GM18858 (cell line): Measurements from ENCODE around the gene MTHFD1L.
"Not testable (repeated sequence)": the region's sequence is repeated elsewhere in the genome, so short reads cannot be mapped to it uniquely, and the experiment has no call there.

Source experiments
- ATAC-seq: cut with Tn5 transposase; IDR thresholded peaks from one replicate; pipeline ENCODE4 v1.9.1; 2021; ENCODE audit not compliant: unreplicated experiment

The MTHFD1L gene

DNA sequence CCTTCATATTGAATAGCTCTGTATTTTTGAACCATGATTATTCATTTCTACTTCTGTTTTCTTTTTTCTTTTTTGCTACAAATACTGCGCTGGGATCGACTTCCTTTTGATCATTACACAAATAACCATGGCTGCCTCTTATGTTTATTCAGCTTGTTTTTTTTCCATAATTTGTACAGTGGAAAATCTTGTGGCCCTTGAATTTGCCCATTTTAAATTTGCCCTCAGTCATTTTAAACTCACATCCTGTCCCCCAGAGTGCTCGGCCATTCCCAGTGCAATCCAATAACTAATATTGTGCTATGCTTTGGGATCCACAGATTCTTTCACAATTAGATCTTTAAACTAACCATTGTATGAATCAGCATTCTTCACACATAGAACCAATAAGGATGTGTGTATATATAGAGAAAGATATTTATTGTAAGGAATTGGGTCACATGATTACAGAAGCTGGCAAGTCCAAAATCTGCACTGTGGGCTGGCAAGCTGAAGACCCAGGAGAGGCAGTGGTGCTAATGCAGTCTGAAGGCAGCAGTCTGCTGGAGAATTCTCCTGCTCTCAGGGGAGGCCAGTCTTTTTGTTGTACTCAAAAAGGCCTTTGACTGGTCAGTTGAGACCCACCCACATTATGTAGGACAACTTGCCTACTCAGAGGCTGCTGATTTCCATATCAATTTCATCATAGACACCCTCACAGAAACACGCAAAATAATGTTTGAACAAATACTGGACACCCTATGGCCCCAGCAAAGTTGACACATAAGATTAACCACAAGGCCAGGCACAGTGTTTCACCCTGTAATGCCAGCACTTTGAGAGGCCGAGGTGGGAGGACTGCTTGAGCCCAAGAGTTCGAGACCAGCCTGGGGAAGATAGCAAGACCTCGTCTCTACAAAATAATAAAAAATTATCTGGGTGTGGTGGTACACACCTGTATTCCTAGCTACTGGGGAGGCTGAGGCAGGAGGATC, 147.1 kb downstream of the MTHFD1L start:
- ATAC-seq, result no peak

DNA sequence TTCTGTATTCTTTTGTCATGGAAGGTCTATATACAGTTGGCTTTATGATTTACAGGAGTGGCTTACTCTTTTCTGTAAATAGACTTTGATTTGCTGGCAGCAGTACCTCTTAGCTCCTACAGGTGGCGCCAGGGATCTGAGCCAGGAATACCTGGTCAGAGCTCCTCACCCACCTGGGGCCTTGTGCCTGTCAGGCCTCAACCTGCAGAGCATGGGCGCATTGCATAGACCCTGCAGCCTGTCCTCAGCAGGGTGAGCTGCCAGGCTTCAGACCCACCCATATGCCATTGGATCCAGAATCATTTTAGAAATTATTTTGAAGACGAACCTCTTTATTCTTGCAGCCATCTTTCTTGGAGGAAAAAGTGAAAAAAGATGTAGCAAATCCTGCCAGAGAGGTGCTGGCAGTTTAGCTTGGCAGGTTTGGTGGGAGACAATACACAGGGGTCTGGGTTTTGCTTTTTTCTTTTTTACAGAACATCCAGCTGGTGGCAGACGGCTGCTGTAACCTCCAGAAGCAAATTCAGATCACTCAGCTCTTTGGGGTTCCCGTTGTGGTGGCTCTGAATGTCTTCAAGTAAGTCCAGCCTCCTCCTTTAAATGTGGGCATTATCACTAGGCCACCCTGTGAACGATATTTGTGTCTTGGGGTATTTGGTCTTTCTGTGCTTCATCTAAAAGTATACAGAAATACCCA, 149.1 kb downstream of the MTHFD1L start:
- ATAC-seq, result no peak

DNA sequence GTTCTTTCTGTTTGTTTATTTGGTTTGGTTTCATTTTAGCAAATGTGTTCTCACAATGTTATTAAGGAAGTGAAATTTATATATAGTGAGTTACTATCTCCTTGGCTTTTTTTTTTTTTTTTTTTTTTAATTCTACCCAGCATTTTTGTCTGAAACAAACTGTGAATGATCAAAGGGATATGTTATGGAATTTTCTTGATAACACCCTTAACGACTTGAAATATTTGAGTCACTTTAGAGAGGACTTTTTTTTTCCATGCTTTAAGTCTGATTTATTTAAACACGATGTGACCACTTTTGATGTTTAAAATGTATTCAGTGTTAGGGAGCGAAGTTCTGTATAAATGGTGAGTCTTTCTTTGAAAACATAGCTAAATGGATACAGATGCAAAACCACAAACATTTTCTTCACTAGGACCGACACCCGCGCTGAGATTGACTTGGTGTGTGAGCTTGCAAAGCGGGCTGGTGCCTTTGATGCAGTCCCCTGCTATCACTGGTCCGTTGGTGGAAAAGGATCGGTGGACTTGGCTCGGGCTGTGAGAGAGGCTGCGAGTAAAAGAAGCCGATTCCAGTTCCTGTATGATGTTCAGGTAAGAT, 149.7 kb downstream of the MTHFD1L start:
- ATAC-seq, result no peak

DNA sequence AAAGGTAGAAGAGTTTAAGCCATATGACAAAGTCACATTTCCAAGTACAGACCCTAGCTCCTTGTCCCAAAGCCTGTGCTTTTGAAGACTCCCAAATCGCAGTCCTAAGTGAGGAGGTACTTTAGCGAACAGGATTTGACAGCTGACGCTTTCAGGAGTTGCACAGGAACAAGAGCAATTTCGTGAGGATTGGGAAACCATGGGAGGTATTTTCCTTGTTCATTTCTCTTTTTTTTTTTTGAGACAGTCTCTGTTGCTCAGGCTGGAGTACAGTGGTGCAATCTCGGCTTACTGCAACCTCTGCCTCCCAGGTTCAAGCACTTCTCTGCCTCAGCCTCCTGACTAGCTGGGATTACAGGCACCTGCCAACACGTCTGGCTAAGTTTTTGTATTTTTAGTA, 150.6 kb downstream of the MTHFD1L start:
- ATAC-seq, result no peak

DNA sequence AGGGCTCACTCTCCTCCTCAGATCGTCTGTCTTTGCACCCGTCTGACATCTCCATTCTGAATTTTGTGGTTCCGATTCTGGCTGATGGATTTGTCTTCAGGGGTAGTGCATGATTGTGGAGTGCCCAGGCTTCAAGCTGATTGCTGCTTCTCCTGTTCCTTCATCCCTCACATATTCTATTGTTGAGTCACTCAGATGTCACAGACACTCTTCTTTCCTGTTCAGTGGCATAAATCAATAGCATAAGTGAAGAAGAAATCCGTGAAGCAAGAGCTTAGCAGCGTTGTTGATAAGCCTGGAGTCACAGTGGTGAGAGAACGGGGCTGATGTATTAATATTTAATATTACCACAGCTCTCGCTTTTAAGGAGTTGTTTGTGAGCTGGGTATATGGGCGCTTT, 152.5 kb downstream of the MTHFD1L start:
- ATAC-seq, result no peak

DNA sequence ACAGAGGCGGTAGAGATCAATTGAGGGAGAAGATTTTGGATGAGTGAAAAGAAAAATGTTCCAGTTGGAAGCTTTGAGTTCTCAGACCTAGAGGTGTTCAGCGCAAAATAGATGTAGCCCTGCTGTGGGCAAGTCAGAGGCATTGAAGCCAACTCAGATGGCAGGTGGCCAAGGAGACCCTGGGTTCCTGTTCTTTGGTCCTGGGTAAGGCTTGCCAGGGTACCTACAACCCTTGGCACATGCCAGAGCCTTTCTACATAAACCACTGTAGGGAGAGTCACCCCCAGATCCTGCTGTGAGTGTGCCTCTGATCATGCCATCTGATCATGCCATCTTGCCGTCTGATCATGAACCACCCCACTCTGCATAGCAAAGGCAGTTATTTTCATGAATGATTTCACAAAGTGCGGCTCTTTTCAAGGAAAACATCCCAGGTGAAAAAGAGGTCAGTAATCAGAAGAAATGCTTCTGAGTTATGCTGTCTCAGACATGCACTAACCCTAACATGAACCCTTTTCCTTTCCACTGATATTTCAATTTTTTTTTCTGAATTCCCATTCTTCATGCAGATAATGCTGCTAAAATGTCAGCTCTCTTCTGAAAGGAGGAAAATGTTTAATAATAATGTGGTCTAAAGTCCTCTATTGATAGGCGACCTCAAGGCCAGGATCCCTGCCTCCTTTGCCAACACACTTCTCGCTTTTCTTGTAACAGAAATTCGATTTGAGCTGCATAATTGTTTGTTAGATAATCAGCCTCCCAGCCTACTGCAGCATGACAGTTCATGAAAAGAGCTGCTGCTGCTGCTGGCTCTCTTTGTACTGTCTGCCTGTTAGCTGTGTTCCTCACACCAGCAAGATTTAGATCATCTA, 153.6 kb downstream of the MTHFD1L start:
- ATAC-seq, result no peak

DNA sequence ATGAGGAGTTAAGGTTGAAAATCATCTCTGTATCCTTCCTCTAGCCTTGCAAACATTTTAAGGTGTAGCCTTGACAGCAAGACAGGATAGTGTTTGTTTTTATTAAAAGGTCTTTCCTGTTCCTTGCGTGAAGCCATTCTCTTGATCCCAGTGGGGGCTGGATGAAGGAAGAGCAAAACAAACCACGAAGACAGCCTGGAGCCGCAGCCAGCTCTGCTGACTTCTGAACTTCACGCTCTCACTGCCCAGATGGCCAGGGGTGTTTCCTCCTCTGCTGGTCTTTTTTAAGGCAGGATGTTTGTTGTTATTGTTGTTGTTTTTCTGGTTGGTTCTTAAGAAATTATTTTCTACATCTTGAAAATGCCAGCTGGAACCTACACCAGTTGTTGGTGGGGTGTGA, 156.4 kb downstream of the MTHFD1L start:
- no peak for ATAC-seq

DNA sequence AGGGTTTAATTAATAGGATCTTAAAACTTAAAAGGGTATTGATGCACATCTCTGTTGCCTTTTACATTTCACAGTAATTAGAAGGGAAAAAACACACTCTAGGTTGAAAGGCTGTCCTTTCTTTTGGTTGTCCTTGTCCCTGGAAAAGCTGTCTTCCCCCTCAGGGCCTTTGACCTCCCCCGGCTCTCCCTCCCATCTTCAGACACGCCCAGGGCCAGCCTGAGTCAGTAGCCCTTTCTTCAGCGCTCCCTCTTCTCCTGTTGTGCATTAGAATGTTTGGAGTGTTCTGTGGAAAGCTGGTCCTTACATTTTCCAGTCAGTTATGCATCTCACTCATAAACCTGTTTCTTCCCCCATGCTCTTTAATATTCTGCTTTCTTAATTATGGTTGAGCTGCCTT, 157.0 kb downstream of the MTHFD1L start:
- no peak for ATAC-seq

DNA sequence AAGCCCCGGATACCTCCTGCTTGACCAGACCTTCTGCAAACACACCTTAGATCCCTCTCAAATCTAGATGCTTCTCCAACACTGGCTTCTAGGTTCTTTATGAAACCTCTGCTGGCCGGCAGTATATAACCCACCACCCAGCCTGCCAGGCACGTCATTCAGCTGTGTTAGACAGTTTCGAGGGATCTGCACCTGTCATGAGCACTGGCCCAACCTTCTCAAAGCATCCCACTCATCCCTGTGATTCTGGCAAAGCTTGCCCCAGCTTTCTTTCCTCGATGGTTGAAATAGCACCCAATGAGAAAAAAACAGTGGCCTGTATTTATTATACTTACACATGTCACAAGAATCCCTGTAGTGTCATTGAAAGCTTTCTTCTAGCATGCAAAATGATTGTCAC, 157.8 kb downstream of the MTHFD1L start:
- ATAC-seq, result no peak

DNA sequence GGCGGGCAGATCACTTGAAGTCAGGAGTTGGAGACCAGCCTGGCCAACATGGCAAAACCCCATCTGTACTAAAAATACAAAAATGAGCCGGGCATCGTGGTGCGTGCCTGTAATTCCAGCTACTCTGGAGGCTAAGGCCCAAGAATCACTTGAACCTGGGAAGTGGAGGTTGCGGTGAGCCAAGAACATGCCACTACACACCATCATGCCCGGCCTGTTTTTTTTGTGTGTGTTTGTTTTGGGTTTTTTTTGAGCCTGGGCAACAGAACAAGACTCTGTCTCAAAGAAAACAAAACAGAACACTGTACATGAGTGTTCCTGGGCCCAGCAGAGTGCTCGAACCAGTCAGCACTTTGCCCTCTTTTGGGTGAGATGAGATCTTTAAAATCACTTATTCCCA, 159.1 kb downstream of the MTHFD1L start:
- no peak for ATAC-seq

DNA sequence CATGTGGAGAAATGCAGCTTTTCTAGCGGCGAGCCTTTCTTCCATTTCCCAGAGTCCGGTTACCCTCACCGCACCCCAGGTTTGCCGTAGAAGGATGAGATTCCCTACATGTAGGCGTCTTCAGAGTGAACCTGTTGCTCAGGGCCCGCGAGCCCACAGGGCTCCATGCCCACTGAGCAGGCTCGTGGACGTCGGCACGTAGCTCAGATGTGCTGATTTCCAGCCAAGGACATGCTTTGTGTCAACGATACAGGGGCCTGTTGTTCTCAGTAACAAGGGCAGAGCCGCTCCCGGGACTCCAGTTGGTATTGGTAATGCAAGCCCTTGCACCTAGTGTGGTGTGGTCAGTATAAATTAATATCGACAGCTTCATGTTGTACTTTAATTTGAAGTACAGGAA, 159.6 kb downstream of the MTHFD1L start:
- no peak for ATAC-seq

DNA sequence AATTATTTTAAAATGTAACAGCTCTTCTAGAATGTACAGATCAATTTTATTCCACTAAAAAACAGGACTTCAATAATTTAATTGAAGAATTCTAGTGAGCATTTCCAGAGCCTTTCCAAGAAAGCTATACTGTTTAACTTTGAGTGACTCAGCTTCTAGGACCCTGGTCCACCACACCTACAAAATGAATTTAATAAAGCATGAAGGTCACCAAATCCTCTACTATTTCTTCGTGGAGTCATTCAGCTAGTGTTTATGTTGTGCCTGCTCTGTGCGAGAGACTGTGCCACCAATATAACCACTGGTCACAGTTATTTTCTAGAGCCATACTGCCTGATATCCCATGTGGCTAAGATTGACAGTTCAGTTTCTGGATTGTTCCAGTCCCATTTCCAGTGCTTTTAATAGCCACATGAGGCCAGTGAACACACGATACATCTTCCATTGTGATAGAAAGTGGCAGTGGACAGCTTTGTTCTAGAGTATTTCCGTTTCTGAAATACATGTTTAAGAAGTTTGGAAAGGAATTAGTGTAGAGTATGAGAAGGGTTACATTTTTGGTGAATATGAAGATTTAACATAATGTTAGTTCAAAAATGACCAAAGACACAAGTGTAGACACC, 160.7 kb downstream of the MTHFD1L start:
- ATAC-seq, result no peak

DNA sequence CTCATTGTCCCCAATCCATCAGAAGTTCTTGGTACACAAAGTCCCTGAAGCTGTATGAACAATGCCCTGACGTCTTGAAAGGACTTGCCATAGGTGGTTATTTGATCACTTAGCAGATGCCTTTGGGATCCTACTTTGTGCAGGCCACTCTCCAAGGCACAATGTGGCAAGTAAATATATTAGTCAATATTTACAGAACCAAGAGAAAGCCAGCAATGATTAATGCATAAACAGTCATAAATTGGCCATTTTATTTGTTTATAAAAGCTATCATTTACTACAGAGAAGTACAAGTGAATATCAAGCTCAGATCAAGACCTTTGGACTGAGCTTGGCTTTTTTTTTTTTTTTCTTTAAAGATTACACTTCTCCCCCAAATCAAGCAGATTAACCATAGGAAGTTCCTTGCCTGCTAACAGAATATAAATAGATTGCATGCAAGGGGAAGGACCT, 161.8 kb downstream of the MTHFD1L start:
- no peak for ATAC-seq

DNA sequence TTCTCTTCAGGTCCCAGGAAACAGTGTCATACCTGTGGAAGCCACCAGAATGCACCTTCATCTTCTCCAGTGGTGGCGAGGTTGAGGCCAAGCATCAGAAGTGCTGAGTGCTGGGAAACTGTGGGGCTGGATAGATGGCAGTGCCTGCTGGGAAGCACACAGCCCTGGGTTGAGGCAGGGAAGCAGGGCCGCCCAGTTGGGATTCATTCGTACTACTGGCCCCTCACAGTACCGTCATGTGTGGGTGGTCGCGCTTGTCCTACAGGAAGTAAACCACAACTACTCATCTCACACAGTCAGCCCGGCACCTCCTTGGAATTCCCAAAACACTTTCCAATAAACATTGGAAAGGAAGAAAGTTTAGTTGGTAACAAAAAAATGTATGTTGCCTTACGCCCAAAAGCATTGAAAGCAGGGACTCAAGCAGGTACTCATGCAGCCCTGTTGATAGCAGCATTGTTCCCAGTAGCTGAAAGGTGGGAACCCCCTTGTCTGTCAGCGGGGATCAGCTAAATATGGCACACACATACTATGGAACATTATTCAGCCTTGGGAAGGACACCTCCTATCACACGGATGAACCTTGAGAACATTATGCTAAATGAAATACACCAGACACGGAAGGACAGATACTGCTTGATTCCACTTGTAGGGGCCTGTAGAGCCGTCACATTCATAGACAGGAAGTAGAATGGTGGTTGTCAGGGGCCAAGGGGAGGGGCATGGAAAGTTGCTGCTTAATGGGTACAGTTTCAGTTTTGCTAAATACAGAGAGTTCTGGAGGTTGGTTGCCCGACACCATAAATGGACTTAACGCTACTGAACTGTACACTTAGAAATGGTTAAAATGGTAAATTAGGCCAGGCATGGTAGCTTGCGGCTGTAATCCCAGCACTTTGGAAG, 162.7 kb downstream of the MTHFD1L start:
- no peak for ATAC-seq

DNA sequence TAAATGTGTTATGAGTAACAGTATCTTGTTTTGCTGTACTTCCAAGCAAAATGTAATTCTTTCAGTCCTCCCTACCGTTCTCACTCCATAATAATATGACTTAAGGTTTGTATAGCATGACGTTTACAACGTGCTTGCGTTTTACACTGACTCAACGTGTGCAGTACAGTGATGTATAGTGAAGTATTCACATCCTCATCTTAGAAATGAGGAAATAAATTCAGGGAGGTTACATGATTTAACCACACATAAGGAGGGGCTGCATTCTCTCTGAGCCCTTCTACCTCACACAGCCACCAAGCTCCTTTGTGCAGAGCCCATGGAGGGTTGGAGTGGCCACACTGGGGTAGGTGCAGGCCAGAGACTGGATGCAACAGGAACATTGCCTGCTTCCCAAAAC, 164.5 kb downstream of the MTHFD1L start:
- no peak for ATAC-seq

DNA sequence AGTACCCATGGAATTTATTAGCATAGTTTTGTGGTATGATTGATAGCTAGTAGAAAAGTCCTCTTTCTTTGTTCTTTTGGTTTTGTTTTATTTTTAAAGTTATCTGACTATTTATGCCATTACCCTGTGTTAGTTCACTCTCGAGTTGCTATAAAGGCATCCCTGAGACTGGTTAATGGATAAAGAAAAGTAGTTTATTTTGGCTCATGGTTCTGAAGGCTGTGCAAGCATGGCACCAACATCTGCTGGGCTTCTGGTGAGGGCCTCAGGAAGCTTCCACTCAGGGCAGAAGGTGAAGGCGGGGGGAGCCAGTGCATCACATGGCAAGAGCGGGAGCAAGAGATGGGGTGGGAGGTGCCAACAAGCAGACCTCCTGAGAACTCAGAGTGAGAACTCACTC, 166.5 kb downstream of the MTHFD1L start:
- ATAC-seq, result no peak

DNA sequence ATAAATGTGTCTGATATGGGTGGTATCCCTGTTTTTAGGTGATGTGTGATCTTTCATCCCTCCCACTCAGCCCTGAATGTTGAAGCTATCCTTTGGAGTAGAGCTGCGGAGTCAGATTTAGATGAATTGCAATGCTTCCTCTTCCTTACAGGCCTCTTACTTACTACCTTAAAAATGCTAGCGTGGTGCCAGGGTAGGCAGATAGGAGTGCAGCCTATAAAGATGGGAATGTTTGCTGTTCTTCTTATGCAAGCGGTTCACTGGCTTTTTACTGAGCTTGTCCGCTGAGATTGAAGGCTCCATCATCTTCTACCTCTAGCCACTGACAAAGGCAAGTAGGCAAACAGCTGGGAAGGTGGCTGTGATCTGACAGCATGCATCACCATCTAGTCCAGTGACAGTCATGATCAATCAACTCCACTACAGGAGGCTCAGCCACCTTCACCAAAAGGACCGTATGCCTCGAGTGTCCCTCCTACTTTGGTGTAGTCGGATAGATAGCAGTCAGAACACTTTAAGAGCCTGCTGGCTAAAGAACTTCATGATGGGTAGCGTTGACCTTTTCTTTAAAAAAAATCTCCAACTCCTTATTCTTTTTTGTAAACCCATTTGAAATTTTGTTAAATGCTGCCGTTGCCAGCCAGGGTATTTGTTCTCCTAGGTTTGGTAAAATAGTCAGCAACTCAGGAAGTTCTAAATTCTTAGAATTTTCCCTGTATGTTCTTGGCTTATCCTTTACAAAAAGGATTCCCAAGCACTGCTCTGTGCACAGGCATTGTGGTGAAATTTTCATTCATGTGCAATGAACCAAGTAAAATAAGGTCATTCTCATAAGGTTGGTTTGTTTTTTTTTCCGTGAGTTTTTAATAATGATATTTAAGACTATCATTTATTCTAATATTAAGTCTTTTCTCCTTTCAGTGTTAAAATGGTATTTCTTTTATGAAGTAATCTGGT, 169.6 kb downstream of the MTHFD1L start:
- no peak for ATAC-seq

DNA sequence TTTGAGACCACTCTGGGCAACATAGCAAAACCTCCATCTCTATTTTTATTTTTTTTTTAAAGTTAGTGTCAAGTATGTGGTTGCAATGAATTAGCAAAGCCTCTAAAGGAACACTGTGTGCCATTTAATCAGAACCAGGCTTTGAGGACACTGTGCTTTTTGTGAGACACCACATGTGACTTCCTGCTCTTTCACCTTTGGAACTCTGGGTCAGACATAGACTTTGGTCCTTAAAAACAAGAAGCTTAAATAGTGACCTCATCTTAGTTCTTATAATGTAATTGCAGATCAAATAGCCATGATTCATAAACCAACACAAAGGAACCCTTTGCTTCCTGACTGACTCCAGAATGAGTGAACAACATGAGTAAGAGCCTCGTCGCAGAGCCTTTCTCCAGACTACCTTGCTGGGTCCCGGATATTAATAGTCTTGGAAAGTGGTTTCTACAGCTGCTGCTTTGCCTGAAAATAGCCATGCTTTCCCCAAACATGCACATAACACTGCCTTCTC, 170.8 kb downstream of the MTHFD1L start:
- ATAC-seq, result not testable (repeated sequence)
